Measurements from ENCODE around the gene GPR160.

- no peak for TF ChIP-seq CTCF (IDR thresholded peaks at IDR 0.05)
- TF ChIP-seq POLR2A (IDR thresholded peaks at IDR 0.05), result no peak
These were observed 58.5 kb downstream of the GPR160 start for GRCh38 chr3:170096342-170096741.

Measured in tibial nerve (tissue), 3 donors.